ENCODE measurements around the gene MAPK1. TPM values are rescaled to one million over a fixed set of nuclear protein-coding genes. Genes with fewer than 3 reads are reported as not detected.
A peak's percentile ranks its signal among the peaks of the same experiment; 100 is the strongest.

The MAPK1 gene
- total and polyA plus RNA-seq, 9 of the 15 experiments (the other 6 are each of a cell fraction or from before 2014, with no cell fraction given) = 46.3 to 575 (median 283) TPM

GRCh38 chr22:21881841-21882753 is 14.7 kb upstream of the MAPK1 start (continued):
- TF ChIP-seq ZBTB26 (CRISPR knock-in tag; IDR thresholded peaks at IDR 0.05) (peak; percentile 94), GABPB1 (CRISPR knock-in tag; IDR thresholded peaks at IDR 0.05) (0 out of 2 replicates have a peak, but pooled peaks have one; percentile 45), NFXL1 (CRISPR knock-in tag; IDR thresholded peaks at IDR 0.05) (0 out of 2 replicates have a peak, but pooled peaks have one; percentile 9), DMBX1 (CRISPR knock-in tag; IDR thresholded peaks at IDR 0.05; ENCODE audit: borderline replicate concordance) (peak; percentile 53), USF1 (CRISPR knock-in tag; IDR thresholded peaks at IDR 0.05) (peak; percentile 32; the same call in 1 of the 2 replicates), RNF219 (CRISPR knock-in tag; IDR thresholded peaks at IDR 0.05) (no peak), ZNF766 (CRISPR knock-in tag; conservative IDR thresholded peaks at IDR 0.05) (no peak), ZNF551 (CRISPR knock-in tag; IDR thresholded peaks at IDR 0.05) (no peak), E2F6 (IDR thresholded peaks at IDR 0.05; ENCODE audit: borderline replicate concordance in 1 of 2, extremely low read depth in 1 of 2, insufficient read depth in 1 of 2, insufficient read length in 1 of 2, low read depth in 1 of 2, low read length in 1 of 2, poor library complexity in 1 of 2, severe bottlenecking in 1 of 2) (peak in 1 of 2 experiments; percentile 44), FOXK1 (CRISPR knock-in tag; IDR thresholded peaks at IDR 0.05; ENCODE audit: borderline replicate concordance) (0 out of 2 replicates have a peak, but pooled peaks have one; percentile 5), TCF15 (CRISPR knock-in tag; IDR thresholded peaks at IDR 0.05) (peak; percentile 53; the same call in 1 of the 2 replicates), MCM5 (IDR thresholded peaks at IDR 0.05; ENCODE audit: low read depth) (no peak), TGIF2 (CRISPR knock-in tag; IDR thresholded peaks at IDR 0.05) (peak; percentile 27; the same call in 1 of the 2 replicates), SMAD1 (IDR thresholded peaks at IDR 0.05; ENCODE audit: low read depth, low read length, partially characterized antibody) (no peak), FOXM1 (IDR thresholded peaks at IDR 0.05; ENCODE audit: low read depth) (no peak), FOXM1 (CRISPR knock-in tag; IDR thresholded peaks at IDR 0.05; ENCODE audit: low read depth) (no peak), KAT7 (CRISPR knock-in tag; IDR thresholded peaks at IDR 0.05; ENCODE audit: borderline replicate concordance) (0 out of 2 replicates have a peak, but pooled peaks have one; percentile 61), THRB (CRISPR knock-in tag; conservative IDR thresholded peaks at IDR 0.05) (peak; percentile 90; the same call in 1 of the 2 replicates), ZNF436 (CRISPR knock-in tag; IDR thresholded peaks at IDR 0.05) (0 out of 2 replicates have a peak, but pooled peaks have one; percentile 44)
